ENCODE measurements around the gene ZNF892. TPM values are rescaled to one million over a fixed set of nuclear protein-coding genes. Genes with fewer than 3 reads are reported as not detected.
"Not testable (repeated sequence)": the region's sequence is repeated elsewhere in the genome, so short reads cannot be mapped to it uniquely, and the experiment has no call there.

ZNF892 gene
- total RNA-seq, 2 experiments from 2014 or later: 0.82 to 1.1 TPM

DNA sequence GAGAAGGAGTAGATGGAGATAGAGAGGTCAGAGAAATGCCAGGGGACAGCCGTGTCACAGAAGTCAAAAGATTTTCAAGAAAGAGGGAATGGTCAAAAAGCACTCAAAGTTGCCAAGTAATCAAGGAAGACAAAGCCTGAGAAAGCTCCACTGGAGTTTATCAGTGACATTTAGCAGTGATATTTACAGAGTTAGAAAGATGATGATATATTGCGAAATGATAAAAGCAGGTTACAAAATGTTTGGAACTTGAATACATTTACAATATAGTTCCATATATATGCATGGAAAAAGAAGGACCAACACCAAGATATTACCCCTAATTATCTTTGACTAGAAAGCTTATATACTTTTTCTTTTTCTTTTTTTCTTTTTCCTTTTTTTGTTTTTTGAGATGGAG, 21.3 kb upstream of the ZNF892 start:
- Histone ChIP-seq H3K4me3 (ENCODE audit: low read length) (no peak overlapping the region), H3K9me3 (ENCODE audit: control insufficient read depth in 1 of 2, insufficient read depth in 1 of 2, low read length in 2 of 2) (peaks cover 15 to 26% of the 10 kb centered on the region in 2 experiments), H3K4me1 (ENCODE audit: insufficient read depth, low read length) (no peaks in the 10 kb centered on the region), H3K36me3 (ENCODE audit: insufficient read depth, low read length) (peaks cover 15% of the 10 kb centered on the region), H3K27me3 (ENCODE audit: control insufficient read depth in 1 of 2, insufficient read depth in 2 of 2, low read length in 2 of 2) (peaks cover 0 to 2% of the 10 kb centered on the region in 2 experiments), H3K27ac (ENCODE audit: low read depth in 1 of 2, low read length in 2 of 2) (no peak overlapping the region)
- ChIA-PET POLR2A (no interaction called here), CTCF (no interaction called here)
- intact Hi-C loops (cut with DNase I, micrococcal nuclease): loop anchor here in 1 of 2 experiments (1.0 kb wide), 1 partner anchor 16 kb away; no protein-coding TSS in a partner anchor
- Mint-ChIP-seq H3K27ac (no peak overlapping the region), H3K9me3 (peaks cover 12% of the 10 kb centered on the region), H3K4me1 (ENCODE audit: low read depth) (no peaks in the 10 kb centered on the region), H3K4me3 (no peak overlapping the region), H3K27me3 (peaks cover 10% of the 10 kb centered on the region), H3K36me3 (ENCODE audit: low read depth) (peaks cover 42% of the 10 kb centered on the region)
- no peak for TF ChIP-seq CTCF (IDR thresholded peaks at IDR 0.05)
- ATAC-seq (ENCODE audit: poor library complexity) (no peak), DNase-seq (no peak)

GRCh38 chr2:95192956-95193355, 14.4 kb upstream of the ZNF892 start:
- H3K4me1 Mint-ChIP-seq (ENCODE audit: low read depth); H3K9me3 ChIP-seq (ENCODE audit: control insufficient read depth in 1 of 2, insufficient read depth in 1 of 2, low read length in 2 of 2); H3K4me1 ChIP-seq (ENCODE audit: insufficient read depth, low read length); ATAC-seq (ENCODE audit: poor library complexity); intact Hi-C loops (cut with DNase I, micrococcal nuclease); H3K27me3 ChIP-seq (ENCODE audit: control insufficient read depth in 1 of 2, insufficient read depth in 2 of 2, low read length in 2 of 2); H3K36me3 Mint-ChIP-seq (ENCODE audit: low read depth); CTCF ChIA-PET; H3K4me3 ChIP-seq (ENCODE audit: low read length); POLR2A ChIA-PET; H3K4me3 Mint-ChIP-seq; H3K27ac Mint-ChIP-seq; H3K9me3 Mint-ChIP-seq; H3K36me3 ChIP-seq (ENCODE audit: insufficient read depth, low read length); H3K27ac ChIP-seq (ENCODE audit: low read depth in 1 of 2, low read length in 2 of 2): not testable (repeated sequence)
- H3K27me3 Mint-ChIP-seq: peaks cover 35% of the 10 kb centered on the region
- TF ChIP-seq CTCF (IDR thresholded peaks at IDR 0.05): peak; percentile 59
- peak; percentile 10 to 58 (median 34) for DNase-seq

DNA sequence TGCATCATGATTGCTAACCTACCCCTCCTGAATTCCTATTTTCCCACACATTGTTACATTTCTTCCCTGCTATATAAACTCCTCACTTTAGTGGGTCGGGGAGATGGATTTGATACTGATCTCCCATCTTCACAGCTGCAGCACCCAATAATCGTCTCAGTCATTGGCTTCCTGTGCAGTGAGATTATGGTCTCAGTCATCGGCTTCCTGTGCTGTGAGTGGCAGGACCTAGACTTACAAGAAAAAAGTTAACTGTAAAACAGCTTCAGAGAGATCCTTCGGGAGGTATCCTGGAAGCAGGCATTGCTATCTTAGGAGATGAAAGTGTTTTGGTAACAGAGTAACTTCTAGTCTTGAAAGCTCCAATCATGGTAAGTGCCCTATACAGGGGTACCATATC, 3.4 kb upstream of the ZNF892 start:
- ChIA-PET CTCF (interaction anchor here (0.7 kb wide), 1 partner anchor 218 kb away, joined by 3 read pairs; no protein-coding TSS in a partner anchor), POLR2A (no interaction called here)
- ATAC-seq (ENCODE audit: poor library complexity) (no peak), DNase-seq (no peak)
- Histone ChIP-seq H3K27me3 (ENCODE audit: control insufficient read depth in 1 of 2, insufficient read depth in 2 of 2, low read length in 2 of 2) (no peaks in the 10 kb centered on the region), H3K4me1 (ENCODE audit: insufficient read depth, low read length) (peaks cover 17% of the 10 kb centered on the region), H3K9me3 (ENCODE audit: control insufficient read depth in 1 of 2, insufficient read depth in 1 of 2, low read length in 2 of 2) (no peaks in the 10 kb centered on the region), H3K27ac (ENCODE audit: low read depth in 1 of 2, low read length in 2 of 2) (no peak overlapping the region), H3K4me3 (ENCODE audit: low read length) (no peak overlapping the region), H3K36me3 (ENCODE audit: insufficient read depth, low read length) (peaks cover under 1% of the 10 kb centered on the region)
- H3K27me3 Mint-ChIP-seq: no peaks in the 10 kb centered on the region
- no peak for TF ChIP-seq CTCF (IDR thresholded peaks at IDR 0.05)
- no peak overlapping the region for H3K27ac Mint-ChIP-seq
- peaks cover 3% of the 10 kb centered on the region for H3K9me3 Mint-ChIP-seq
- peaks cover 31% of the 10 kb centered on the region for H3K36me3 Mint-ChIP-seq (ENCODE audit: low read depth)
- intact Hi-C loops (cut with DNase I, micrococcal nuclease): loop anchor here in 1 of 2 experiments (2.0 kb wide), 1 partner anchor 121 kb away; no protein-coding TSS in a partner anchor
- H3K4me1 Mint-ChIP-seq (ENCODE audit: low read depth): peaks cover 25% of the 10 kb centered on the region
- H3K4me3 Mint-ChIP-seq: no peak overlapping the region
